ENCODE results near the gene MGAT1. TPM values are rescaled to one million over a fixed set of nuclear protein-coding genes. Genes with fewer than 3 reads are reported as not detected.
A peak's percentile ranks its signal among the peaks of the same experiment; 100 is the strongest.

MGAT1 gene
- total and polyA plus RNA-seq, 2 experiments from 2014 or later, result 65.6 to 67.6 TPM

DNA sequence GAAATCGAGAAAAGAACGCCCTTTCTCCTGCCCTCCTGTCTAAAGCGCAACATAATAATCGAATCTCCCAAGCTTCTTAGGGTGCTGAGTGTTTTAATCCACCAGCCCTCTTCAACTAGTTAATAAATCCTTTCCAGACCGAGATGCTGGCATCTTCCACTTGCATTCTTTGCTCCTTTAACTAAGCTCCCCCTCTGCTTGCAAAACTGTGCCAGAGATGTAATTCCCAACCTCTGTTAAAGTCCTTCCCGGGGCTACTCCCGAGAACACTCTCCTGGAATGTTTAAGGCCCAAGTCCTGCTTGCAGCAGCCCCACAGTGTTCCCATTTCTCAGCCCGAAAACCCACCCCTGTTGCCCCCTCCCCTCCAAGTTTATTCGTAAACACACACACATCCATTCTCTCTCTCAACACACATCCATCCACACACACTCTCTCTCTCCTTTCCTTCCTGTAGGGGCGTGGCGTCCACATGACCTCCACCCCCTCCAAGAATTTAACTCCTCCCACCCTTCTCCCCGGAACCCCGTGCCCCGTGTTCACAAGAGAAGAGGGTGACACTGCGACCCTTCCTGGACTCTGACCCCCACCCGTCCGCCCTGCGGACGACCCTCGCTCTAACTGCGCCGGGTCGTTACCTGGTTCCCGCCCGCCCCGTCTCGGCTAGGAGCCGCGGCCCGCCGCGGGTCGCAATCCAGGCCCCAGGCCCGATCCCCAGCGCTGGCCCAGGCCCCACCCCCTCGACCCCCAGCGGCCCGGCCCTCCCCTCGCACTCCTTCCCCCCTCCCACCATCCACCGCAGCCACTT, 7.0 kb upstream of the MGAT1 start:
- DNase-seq (ENCODE audit: low read depth in 1 of 2, low spot score in 1 of 2), result peak; percentile 93 to 94
- H3K36me3 ChIP-seq, result no peaks in the 10 kb centered on the region

DNA sequence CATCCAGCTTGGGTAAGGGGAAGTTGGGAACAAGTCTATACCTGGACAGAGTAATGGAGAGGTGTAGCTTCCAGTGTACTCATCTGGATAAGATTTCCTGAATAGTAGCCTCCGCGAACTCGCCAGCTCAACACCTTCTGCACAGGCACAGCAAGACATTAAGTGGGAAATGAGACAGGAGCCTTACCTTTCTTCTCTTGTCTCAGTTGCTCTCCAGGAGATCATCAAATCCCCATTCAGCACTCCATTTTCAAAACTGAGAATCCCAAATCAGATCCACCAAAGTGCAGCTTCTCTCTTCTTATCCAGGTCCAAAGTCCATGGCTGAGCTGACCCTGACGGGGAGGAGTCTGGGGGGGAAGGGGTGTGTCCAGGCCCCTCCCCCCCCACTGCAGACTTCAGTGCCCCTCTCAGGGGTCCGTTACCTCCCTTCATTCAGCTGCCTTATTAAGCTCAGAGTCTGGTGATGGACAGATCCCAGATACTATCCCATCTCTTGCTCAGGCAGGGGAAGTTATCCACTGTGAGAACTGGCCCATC, 5.9 kb upstream of the MGAT1 start:
- Histone ChIP-seq H3K4me3 (no peak overlapping the region), H3K27me3 (no peaks in the 10 kb centered on the region), H3K27ac (peak overlapping the region; percentile 97), H3K9me3 (ENCODE audit: low read depth) (no peaks in the 10 kb centered on the region), H3K4me1 (ENCODE audit: low read depth) (peaks cover 24% of the 10 kb centered on the region), H3K36me3 (no peaks in the 10 kb centered on the region)
- TF ChIP-seq, protein P1, sequence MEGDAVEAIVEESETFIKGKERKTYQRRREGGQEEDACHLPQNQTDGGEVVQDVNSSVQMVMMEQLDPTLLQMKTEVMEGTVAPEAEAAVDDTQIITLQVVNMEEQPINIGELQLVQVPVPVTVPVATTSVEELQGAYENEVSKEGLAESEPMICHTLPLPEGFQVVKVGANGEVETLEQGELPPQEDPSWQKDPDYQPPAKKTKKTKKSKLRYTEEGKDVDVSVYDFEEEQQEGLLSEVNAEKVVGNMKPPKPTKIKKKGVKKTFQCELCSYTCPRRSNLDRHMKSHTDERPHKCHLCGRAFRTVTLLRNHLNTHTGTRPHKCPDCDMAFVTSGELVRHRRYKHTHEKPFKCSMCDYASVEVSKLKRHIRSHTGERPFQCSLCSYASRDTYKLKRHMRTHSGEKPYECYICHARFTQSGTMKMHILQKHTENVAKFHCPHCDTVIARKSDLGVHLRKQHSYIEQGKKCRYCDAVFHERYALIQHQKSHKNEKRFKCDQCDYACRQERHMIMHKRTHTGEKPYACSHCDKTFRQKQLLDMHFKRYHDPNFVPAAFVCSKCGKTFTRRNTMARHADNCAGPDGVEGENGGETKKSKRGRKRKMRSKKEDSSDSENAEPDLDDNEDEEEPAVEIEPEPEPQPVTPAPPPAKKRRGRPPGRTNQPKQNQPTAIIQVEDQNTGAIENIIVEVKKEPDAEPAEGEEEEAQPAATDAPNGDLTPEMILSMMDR (IDR thresholded peaks at IDR 0.05; ENCODE audit: low read depth, low read length), result no peak
- no peak for DNase-seq (ENCODE audit: low read depth in 1 of 2, low spot score in 1 of 2)

More for the DNA sequence above, 7.0 kb upstream of the MGAT1 start:
- H3K27me3 ChIP-seq, result no peaks in the 10 kb centered on the region
- no peaks in the 10 kb centered on the region for H3K9me3 ChIP-seq (ENCODE audit: low read depth)
- TF ChIP-seq, protein P1 (IDR thresholded peaks at IDR 0.05; ENCODE audit: low read depth, low read length), result no peak
- peak overlapping the region; percentile 69 for H3K4me3 ChIP-seq
- peaks cover 24% of the 10 kb centered on the region for H3K4me1 ChIP-seq (ENCODE audit: low read depth)
- H3K27ac ChIP-seq, result peak overlapping the region; percentile 97

GRCh38 chr5:180807654-180808414, 5.2 kb upstream of the MGAT1 start:
- DNase-seq (ENCODE audit: low read depth in 1 of 2, low spot score in 1 of 2), result no peak
- Histone ChIP-seq H3K36me3 (no peaks in the 10 kb centered on the region), H3K27me3 (no peaks in the 10 kb centered on the region), H3K4me1 (ENCODE audit: low read depth) (peaks cover 31% of the 10 kb centered on the region), H3K27ac (no peak overlapping the region), H3K9me3 (ENCODE audit: low read depth) (no peaks in the 10 kb centered on the region), H3K4me3 (no peak overlapping the region)
- TF ChIP-seq, protein P1 (IDR thresholded peaks at IDR 0.05; ENCODE audit: low read depth, low read length), result no peak

DNA sequence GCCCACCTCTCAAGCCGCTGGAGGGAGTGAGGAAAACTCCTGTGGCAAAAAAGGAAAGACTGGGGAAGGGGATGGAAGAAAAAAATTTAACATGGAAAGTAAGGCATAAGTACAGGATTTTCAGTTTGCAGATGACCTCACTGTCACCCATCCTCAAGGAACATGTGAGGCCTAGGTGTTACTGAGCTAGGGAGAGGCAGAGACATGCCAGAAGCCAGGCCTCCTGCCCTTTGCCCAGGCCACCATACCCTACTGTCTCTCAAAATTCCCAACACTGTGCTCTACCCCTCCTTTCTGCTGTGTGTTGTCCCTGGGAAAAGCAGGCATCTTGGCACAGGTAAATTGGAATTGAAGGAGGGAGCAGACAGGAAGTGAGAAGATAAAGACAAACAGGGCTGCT, 4.4 kb upstream of the MGAT1 start:
- no peak for DNase-seq (ENCODE audit: low read depth in 1 of 2, low spot score in 1 of 2)
- TF ChIP-seq, protein P1 (IDR thresholded peaks at IDR 0.05; ENCODE audit: low read depth, low read length), result no peak
- Histone ChIP-seq H3K4me1 (ENCODE audit: low read depth) (peaks cover 31% of the 10 kb centered on the region), H3K9me3 (ENCODE audit: low read depth) (no peaks in the 10 kb centered on the region), H3K27me3 (no peaks in the 10 kb centered on the region), H3K27ac (no peak overlapping the region), H3K4me3 (no peak overlapping the region), H3K36me3 (no peaks in the 10 kb centered on the region)

GRCh38 chr5:180806351-180807011, 3.9 kb upstream of the MGAT1 start:
- DNase-seq (ENCODE audit: low read depth in 1 of 2, low spot score in 1 of 2), result no peak
- Histone ChIP-seq H3K4me3 (no peak overlapping the region), H3K27ac (no peak overlapping the region), H3K4me1 (ENCODE audit: low read depth) (peaks cover 30% of the 10 kb centered on the region), H3K36me3 (no peaks in the 10 kb centered on the region), H3K9me3 (ENCODE audit: low read depth) (no peaks in the 10 kb centered on the region), H3K27me3 (no peaks in the 10 kb centered on the region)
- TF ChIP-seq, protein P1 (IDR thresholded peaks at IDR 0.05; ENCODE audit: low read depth, low read length), result no peak

Measured in cardiac muscle cell (in vitro differentiated cells and primary cell).